ENCODE measurements around the gene NECTIN1. TPM values are rescaled to one million over a fixed set of nuclear protein-coding genes. Genes with fewer than 3 reads are reported as not detected.

The NECTIN1 gene, protein sequence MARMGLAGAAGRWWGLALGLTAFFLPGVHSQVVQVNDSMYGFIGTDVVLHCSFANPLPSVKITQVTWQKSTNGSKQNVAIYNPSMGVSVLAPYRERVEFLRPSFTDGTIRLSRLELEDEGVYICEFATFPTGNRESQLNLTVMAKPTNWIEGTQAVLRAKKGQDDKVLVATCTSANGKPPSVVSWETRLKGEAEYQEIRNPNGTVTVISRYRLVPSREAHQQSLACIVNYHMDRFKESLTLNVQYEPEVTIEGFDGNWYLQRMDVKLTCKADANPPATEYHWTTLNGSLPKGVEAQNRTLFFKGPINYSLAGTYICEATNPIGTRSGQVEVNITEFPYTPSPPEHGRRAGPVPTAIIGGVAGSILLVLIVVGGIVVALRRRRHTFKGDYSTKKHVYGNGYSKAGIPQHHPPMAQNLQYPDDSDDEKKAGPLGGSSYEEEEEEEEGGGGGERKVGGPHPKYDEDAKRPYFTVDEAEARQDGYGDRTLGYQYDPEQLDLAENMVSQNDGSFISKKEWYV
- total RNA-seq = 4.1 and 9.7 TPM in 2 replicates

GRCh38 chr11:119728651-119729580 is at the start of gene NECTIN1:
TSS of gene NECTIN1 (minus strand) at chr11:119729200. CDS start at chr11:119728553, 647 bp downstream.

Data from epithelial cell of alveolus of lung (primary cell).